IPS-18c (cell line): ENCODE data around the gene HS6ST2.
A peak's percentile ranks its signal among the peaks of the same experiment; 100 is the strongest.
"Not testable (repeated sequence)": the region's sequence is repeated elsewhere in the genome, so short reads cannot be mapped to it uniquely, and the experiment has no call there.

Experiments used
- H3K4me3 ChIP-seq: 2 replicates; pipeline ENCODE4 v1.7.0; 2013; ENCODE audit warnings: low read depth, mild to moderate bottlenecking, low read length, moderate library complexity; ENCODE audit not compliant: insufficient read depth
- H3K9me3 ChIP-seq: one replicate; pipeline ENCODE4 v1.6.1; 2013; ENCODE audit warnings: mild to moderate bottlenecking, low read length, moderate library complexity; ENCODE audit not compliant: control insufficient read depth, insufficient read depth

Gene HS6ST2

DNA sequence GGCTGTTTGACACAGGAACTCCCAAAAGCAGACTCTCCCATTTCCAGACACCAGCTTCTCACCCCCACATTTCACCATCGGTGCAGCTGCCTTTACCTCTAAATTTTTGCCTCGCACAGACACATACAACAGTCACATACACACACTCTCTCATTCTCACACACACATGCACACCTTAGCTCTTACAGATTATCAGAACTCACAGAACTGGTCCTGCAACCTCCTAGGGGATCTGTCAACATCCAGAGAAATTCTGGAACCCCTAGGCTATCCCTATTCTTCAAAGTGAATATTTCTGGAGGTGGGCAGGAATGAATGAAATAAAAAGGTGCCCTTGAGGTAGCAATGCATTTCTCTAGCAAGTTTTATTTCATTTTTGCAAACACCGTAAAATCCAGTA, 4.1 kb downstream of the HS6ST2 start:
- peaks cover 9% of the 10 kb centered on the region for H3K9me3 ChIP-seq
- no peak overlapping the region for H3K4me3 ChIP-seq

DNA sequence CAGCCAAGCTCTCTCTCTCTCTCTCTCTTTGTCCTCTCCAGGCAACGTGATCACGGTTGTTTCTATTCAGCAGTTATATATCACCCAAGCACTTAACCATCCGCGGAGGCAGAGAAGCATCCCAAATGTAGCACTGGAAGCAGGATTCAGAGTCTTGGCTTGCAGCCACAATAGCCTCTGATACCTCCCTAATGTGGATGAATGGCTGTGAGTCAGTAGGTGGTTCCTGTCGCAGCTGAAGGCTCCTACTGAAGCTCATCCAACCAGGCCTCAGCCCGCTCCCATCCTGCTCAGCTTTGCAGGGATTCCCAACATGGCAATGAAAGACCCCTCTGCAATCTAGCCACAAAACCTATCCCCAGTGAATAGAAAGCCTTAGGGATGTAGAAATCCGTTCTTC, 5.1 kb downstream of the HS6ST2 start:
- H3K9me3 ChIP-seq, result peaks cover 9% of the 10 kb centered on the region
- H3K4me3 ChIP-seq, result no peak overlapping the region

DNA sequence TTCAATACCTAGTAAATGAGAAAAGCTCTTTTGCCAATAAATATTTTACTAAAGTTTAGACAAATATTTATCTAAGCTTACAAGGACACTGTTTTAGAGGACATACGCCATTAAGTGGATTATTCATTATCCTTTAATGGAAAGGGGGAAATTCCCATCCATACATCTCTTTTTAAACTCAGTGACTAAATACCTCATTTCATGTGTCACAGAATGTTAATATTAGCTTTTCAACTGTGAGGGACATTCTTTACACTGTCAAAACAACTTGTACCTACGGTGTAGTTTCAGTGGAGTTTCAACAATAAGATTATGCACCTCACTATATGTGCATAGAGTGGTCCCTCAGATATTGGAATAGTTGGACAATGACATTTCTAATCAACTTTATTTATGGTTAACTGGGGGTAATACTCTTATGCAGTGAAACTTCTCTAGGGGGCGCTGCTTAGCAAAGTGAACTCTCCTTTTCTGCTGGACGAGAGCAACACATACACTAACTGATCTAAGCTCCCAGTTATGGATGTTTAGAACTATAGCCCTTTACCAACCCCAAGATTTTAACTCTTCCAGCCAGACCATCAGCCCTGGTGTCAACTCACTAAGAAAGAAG, 9.7 kb downstream of the HS6ST2 start:
- Histone ChIP-seq H3K9me3 (no peaks in the 10 kb centered on the region), H3K4me3 (no peak overlapping the region)

DNA sequence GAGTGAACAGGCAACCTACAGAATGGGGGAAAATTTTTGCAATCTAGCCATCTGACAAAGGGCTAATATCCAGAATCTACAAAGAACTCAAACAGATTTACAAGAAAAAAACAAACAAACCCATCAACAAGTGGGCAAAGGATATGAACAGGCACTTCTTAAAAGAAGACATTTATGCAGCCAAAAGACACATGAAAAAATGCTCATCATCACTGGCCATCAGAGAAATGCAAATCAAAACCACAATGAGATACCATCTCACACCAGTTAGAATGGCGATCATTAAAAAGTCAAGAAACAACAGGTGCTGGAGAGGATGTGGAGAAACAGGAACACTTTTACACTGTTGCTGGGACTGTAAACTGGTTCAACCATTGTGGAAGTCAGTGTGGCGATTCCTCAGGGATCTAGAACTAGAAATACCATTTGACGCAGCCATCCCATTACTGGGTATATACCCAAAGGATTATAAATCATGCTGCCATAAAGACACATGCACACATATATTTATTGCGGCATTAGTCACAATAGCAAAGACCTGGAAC, 13.3 kb downstream of the HS6ST2 start:
- H3K4me3 ChIP-seq, H3K9me3 ChIP-seq: not testable (repeated sequence)

DNA sequence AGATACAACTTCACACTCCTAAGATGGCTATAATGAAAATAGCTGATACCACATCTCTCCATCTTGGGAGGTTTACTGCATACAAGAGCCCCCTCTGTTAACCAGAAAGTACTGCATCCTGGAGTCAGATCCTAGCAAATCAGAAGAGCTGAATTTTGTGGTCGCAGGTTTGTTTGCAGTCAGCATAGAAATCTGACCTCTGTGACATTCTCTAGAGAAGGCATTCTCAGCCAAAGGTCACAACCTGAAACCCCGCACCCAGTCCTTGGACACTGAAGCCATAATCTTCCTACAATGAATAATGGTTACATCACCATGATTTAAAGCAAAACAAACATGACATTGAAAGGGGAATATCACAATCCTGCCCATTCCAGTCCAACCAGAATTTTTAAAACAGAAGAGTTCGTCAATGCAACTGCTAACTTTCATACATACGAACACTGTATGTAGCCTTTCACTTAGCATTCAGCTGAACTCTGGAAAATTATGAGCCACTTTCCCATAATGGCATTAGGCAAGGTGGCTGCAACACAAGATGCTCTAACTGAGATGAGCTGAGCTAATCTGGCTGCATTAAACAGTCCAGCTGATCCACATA, 17.6 kb downstream of the HS6ST2 start:
- Histone ChIP-seq H3K9me3 (peaks cover 3% of the 10 kb centered on the region), H3K4me3 (no peak overlapping the region)

DNA sequence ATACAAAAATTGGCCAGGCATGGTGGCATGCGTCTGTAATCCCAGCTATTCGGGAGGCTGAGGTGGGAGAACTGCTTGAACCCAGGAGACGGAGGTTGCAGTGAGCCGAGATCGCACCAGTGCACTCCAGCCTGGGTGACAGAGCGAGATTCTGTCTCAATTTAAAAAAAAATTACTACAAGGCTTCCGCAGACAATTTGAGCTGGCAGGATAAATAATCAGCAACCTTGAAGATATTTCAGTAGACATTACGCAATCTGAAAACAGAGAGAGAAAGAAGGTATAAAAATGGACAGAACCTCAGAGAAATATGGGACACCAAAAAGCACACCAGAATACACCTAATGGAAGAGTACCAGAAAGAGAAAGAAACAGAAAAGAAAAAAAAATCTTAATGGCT, 25.3 kb downstream of the HS6ST2 start:
- H3K4me3 ChIP-seq, result no peak overlapping the region
- H3K9me3 ChIP-seq, result peaks cover 5% of the 10 kb centered on the region

DNA sequence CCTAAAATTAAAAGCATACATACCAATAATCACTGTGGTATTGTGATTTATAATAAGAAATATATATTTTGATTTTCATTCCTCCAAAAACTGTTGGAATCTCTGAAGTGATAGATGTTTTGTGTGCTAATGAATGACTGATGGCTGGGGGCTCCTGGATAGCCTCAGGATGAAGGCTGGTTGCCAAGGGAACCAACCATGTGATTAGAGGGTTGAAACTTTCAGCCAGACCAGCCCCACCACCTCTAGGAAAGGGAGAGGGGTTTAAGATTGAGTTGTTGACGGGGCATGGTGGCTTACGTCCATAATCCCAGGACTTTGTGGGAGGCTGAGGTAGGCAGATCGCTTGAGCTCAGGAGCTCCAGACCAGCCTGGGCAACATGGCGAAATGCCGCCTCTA, 34.0 kb downstream of the HS6ST2 start:
- Histone ChIP-seq H3K9me3 (peaks cover 9% of the 10 kb centered on the region), H3K4me3 (no peak overlapping the region)

DNA sequence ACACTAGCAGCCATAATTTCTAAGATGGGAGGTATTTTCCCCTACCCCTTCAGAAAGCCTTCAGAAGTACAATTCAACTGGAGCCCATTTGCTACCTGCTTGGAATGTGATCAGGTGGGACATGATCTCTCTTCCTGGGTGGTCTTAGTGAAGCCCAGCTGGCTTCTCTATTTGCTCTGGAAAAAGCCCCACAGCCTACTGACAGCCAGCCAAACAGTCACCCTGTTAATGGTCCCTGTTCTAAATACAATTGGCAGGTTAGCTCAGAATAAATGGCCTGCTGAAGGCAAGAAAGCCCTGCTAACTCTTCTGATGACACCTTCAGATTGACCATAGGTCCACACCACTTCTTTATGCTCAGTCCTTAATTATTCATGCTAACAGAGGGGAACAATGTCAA, 39.9 kb downstream of the HS6ST2 start:
- no peak overlapping the region for H3K4me3 ChIP-seq
- H3K9me3 ChIP-seq, result peaks cover 10% of the 10 kb centered on the region

DNA sequence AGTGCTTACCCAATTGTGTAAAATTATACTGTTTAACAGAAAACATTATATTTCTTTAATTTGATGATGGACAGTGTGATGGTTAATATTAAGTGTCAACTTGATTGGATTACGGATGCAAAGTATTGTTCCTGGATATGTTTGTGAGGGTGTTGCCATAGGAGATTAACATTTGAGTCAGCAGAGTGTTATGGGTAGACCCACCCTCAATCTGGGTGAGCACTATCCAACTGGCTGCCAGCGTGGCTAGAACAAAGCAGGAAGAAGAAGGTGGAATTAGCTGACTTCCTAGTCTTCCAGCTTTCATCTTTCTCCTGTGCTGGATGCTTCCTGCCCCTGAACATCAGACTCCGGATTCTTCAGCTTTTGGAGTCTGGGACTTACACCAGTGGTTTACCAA, 42.1 kb downstream of the HS6ST2 start:
- Histone ChIP-seq H3K4me3 (no peak overlapping the region), H3K9me3 (peaks cover 12% of the 10 kb centered on the region)

DNA sequence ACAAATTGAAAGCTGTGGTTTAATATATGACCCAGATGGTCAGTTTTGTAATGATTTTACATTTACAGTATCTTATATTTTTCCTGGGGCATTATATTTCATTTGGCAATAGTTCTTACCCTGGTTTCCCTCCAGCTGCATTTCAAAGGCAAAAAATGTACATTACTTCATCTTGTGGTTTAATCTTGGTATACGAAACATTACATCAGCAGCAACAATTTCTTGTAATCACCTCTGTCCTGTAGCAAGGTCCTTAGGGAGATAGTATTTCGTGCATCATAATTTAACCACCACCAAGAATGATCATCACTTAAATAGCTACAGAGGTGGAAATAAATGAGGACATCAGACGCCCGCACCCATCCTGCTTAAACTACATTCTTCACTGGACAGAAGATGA, 48.8 kb downstream of the HS6ST2 start:
- H3K4me3 ChIP-seq, result no peak overlapping the region
- peaks cover 4% of the 10 kb centered on the region for H3K9me3 ChIP-seq

DNA sequence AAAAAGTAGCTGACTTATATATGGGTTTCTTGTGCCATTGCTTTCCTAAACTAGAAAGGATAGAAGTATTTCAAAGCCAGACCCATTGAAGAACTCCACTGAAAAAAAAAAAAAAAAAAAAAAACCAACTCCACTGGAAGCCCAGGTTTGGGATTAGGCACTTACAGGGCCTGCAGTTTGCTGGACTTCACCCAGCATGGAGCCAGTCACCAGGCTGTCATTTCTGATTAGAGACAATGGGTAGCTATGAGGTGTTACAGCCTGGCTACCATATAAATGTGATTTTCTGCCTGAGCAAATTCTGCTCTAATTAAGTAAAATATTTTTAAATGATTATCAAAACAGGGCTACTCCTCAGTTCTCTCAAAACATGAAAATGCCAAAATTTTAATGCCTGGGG, 49.5 kb downstream of the HS6ST2 start:
- H3K9me3 ChIP-seq, result peaks cover 4% of the 10 kb centered on the region
- H3K4me3 ChIP-seq, result no peak overlapping the region

DNA sequence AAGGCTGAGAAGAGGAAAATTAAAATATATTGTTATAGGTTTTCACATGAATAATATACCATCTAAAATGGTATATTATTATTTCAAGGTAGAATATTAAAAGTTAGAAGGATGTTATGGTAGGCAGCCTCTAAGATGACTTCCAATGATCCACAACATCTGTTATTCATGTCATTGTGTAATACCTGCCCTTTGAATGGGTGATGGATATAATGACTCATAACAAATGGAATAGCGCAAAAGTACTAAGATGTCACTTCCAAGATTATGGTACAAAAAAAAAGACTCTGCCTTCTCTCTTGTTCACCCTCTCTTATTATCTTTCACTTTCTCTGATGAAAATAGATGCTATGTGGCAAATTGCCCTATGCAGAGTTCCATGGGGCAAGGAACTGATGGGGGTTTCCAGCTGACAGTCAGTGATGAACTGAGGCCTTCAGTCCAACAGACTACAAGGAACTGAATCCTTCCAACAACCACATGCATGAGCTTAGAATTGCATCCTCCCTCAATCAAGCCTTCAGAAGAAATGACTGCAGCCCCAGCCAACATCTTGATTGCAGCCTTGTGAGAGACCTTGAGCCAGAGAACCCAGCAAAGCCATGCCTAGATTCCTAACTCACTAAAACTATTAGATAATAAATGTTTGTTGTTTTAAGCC, 57.7 kb downstream of the HS6ST2 start:
- Histone ChIP-seq H3K9me3 (no peaks in the 10 kb centered on the region), H3K4me3 (no peak overlapping the region)

DNA sequence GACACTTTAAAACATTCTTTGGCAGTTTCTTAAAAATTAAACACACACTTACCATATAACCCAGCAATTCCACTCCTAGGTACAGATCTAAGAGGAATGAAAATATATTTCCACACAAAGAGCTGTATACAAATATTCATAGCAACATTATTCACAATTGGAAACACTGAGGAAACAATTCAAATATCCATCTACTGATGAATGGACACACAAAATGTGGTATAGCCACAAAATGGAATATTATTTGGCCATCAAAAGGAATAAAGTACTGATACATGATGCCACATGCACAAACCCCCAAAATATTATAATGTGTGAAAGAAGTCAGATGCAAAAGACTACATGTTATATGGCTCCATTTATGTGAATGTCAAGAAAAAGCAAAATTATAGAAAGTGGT, 70.9 kb downstream of the HS6ST2 start:
- Histone ChIP-seq H3K9me3 (peaks cover 2% of the 10 kb centered on the region), H3K4me3 (no peak overlapping the region)

DNA sequence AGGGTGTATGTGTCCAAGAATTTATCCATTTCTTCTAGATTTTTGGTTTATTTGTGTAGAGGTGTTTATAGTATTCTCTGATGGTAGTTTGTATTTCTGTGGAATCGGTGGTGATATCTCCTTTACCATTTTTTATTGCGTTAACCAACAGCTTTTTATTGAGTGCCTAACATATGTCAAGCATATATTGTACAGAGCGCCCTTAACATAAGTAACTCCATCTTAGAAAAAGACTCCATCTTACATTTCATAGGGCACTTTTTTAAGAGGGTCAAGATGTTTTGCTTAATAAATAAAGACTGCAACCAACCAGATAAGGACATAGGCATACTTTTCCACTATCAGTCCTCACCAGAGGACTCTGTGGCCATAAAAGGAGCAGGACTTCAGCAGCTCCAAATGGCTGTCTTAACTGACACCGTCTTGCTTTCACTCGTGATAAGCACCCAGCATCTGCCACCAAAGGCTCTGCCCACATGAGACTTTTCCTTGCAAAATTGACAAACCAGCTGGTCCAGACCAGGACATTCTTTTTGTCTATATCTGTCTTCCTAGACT, 75.0 kb downstream of the HS6ST2 start:
- H3K4me3 ChIP-seq, result no peak overlapping the region

DNA sequence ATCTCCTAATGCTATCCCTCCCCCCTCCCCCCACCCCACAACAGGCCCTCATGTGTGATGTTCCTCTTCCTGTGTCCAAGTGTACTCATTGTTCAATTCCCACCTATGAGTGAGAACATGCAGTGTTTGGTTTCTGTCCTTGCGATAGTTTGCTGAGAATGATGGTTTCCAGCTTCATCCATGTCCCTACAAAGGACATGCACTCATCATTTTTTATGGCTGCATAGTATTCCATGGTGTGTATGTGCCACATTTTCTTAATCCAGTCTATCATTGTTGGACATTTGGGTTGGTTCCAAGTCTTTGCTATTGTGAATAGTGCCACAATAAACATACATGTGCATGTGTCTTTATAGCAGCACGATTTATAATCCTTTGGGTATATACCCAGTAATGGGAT, 77.7 kb downstream of the HS6ST2 start:
- not testable (repeated sequence) for H3K9me3 ChIP-seq, H3K4me3 ChIP-seq

More for the DNA sequence above, 75.0 kb downstream of the HS6ST2 start:
- no peaks in the 10 kb centered on the region for H3K9me3 ChIP-seq

DNA sequence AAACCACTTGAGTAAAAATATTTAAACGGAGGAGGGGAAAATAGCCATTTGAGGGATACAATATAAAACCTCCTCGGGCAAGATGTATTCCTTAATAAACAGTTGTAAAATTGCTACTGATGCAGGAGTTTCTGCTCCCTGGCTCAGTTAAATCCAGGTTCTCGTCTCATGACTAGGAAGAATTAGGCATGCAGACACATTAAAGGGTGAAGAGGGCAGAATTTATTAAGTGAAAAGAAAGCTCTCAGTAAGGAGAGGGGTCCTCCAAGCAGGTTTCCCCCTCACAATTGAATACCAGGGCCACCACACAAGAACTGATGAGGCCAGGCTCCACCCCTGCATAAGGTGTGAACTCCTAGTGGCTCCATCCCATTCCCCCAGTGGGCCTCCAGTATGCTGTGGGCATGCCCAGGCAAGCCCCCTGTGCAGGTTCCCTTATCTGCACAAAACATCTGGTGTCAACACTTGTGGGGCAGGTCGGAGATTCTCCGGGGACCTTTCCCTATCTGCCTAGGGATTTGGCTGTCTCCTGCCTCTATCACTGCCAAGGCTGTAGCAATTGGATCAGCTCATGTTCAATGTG, 80.4 kb downstream of the HS6ST2 start:
- no peaks in the 10 kb centered on the region for H3K9me3 ChIP-seq
- H3K4me3 ChIP-seq, result peak overlapping the region; percentile 24; the same call in 1 of the 2 replicates

DNA sequence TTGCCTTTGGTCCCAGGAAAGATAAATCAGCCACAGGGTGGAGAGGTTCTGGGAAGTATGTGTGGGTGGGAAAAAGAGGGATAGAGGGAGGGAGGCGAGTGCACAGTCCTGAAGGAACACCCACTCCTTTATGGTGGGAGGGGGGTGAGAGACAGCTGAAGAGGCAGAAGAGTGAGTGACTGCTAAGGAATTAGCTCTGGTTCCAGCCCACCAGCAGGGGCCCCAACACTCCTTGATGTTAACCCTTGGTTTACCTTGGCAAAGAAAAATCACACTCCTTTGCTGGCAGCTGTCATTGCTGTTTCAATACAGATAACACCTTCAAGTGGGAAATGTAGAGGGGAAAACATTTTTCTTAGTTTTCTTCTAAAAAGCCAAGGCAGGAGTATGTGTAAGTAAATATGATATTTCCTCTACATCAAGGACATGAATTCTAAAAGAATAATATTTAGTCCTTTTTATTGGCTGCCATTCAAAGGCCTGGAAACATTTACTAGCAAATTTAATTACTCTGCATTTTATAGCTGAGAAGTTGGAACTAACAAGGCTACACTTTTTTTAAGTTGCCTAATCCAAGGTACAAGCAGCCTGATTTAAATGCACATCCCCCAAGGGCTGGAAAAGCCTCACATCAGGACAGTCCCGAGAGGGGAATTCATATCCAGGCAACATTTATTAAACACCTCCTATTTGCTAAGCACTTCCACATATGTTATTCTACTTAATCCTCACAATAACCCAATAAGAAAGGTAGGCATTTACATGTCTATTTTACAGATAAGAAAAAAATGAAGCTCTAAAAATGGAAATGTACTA, 81.7 kb downstream of the HS6ST2 start:
- H3K9me3 ChIP-seq, result no peaks in the 10 kb centered on the region
- no peak overlapping the region for H3K4me3 ChIP-seq
